Small intestine (tissue), 7 donors: Measurements from ENCODE around the gene LSM11. TPM values are rescaled to one million over a fixed set of nuclear protein-coding genes. Genes with fewer than 3 reads are reported as not detected.

Experiments used
- DNase-seq, 2 donors: peaks; one replicate each; pipeline versions ENCODE4 v3.0.0 to v3.0.0-alpha.2; 2013
- FAIRE-seq: peaks from 2 replicates; lab custom pipeline; 2012; peaks lifted over from hg19 to GRCh38; lab: Jason Lieb, UNC
- H3K27ac ChIP-seq, 3 donors: one replicate each; pipeline ENCODE4 v1.5.1; 2013; ENCODE audit warnings: low read length in 2 of 3, mild to moderate bottlenecking in 2 of 3, control low read depth in 1 of 3, inconsistent platforms in 1 of 3, low read depth in 1 of 3, moderate library complexity in 1 of 3
- H3K27me3 ChIP-seq, 3 donors: one replicate each; pipeline ENCODE4 v1.6.1; 2013; ENCODE audit warnings: low read length in 3 of 3, inconsistent platforms in 1 of 3; ENCODE audit not compliant: control insufficient read depth in 3 of 3, insufficient read depth in 3 of 3
- H3K36me3 ChIP-seq, 3 donors: one replicate each; pipeline ENCODE4 v1.6.1; 2013; ENCODE audit warnings: low read length in 3 of 3, inconsistent platforms in 1 of 3, low read depth in 1 of 3, mild to moderate bottlenecking in 1 of 3, moderate library complexity in 1 of 3; ENCODE audit not compliant: control insufficient read depth in 3 of 3, insufficient read depth in 2 of 3
- H3K4me1 ChIP-seq, 3 donors: one replicate each; pipeline ENCODE4 v1.6.1; 2013; ENCODE audit warnings: low read length in 2 of 3, inconsistent platforms in 1 of 3, low read depth in 1 of 3, mild to moderate bottlenecking in 1 of 3, moderate library complexity in 1 of 3; ENCODE audit not compliant: control insufficient read depth in 3 of 3, insufficient read depth in 2 of 3
- H3K4me3 ChIP-seq, 3 donors: one replicate each; pipeline ENCODE4 v1.5.1; 2013; ENCODE audit warnings: low read length in 3 of 3, control low read depth in 1 of 3, inconsistent platforms in 1 of 3, low read depth in 1 of 3, mild to moderate bottlenecking in 1 of 3, moderate library complexity in 1 of 3
- H3K9me3 ChIP-seq, 2 donors: one replicate each; pipeline ENCODE4 v1.6.1; 2013; ENCODE audit warnings: low read depth in 1 of 2, low read length in 1 of 2; ENCODE audit not compliant: control insufficient read depth in 2 of 2, insufficient read depth in 1 of 2
- WGBS, 3 donors: extraction: QIAGEN DNeasy Blood & Tissue Kit; methylation state at CpG; one replicate each; pipeline ENCODE4 v1.1.7; 2013; 5-methylcytosine and 5-hydroxymethylcytosine counted together
- polyA plus RNA-seq, 4 donors: library from polyadenylated mRNA; stranded (reverse) in 3 of 4; unstranded in 1 of 4; fragments of 200-250 nt in 3 of 4; fragments of 120-200 nt in 1 of 4; gene quantifications; one replicate each; pipeline versions ENCODE4 v1.2.1 to v1.2.3, GENCODE V29; 2013
- donor health status: healthy with polysubstance abuse.
- donor health status: control.
- donor health status: control.
- donor health status: Bipolar disorder and iron deficiency.
- donor health status: healthy.

Gene LSM11
- polyA plus RNA-seq, 4 donors, result 1.4 to 7.5 (median 2.1) TPM

- Histone ChIP-seq H3K9me3 (no peaks in the 10 kb centered on the region), H3K27ac (no peak overlapping the region), H3K4me1 (peaks cover 0 to 3% (median 0%) of the 10 kb centered on the region in 3 donors), H3K36me3 (peaks cover 0 to 13% (median 3%) of the 10 kb centered on the region in 3 donors), H3K27me3 (no peaks in the 10 kb centered on the region), H3K4me3 (no peak overlapping the region)
- no peak for FAIRE-seq
- no peak for DNase-seq
These were observed 13.7 kb upstream of the LSM11 start for GRCh38 chr5:157729858-157730257.

- H3K36me3 ChIP-seq, result peaks cover 0 to 16% (median 3%) of the 10 kb centered on the region in 3 donors
- DNase-seq (no peak), FAIRE-seq (no peak)
- peaks cover 0 to 3% (median 0%) of the 10 kb centered on the region in 3 donors for H3K4me1 ChIP-seq
- H3K9me3 ChIP-seq, result no peaks in the 10 kb centered on the region
- no peaks in the 10 kb centered on the region for H3K27me3 ChIP-seq
- 17 to 20% (median 18%) methylated on average over 5 of the region's 5 CpGs for WGBS, 3 donors
- peak overlapping the region in 2 of 3 donors; percentile 69 to 79 for H3K4me3 ChIP-seq
- H3K27ac ChIP-seq, result peak overlapping the region; percentile 71 to 99 (median 89)
These were observed 12.6 kb upstream of the LSM11 start for GRCh38 chr5:157730900-157731271.

DNA sequence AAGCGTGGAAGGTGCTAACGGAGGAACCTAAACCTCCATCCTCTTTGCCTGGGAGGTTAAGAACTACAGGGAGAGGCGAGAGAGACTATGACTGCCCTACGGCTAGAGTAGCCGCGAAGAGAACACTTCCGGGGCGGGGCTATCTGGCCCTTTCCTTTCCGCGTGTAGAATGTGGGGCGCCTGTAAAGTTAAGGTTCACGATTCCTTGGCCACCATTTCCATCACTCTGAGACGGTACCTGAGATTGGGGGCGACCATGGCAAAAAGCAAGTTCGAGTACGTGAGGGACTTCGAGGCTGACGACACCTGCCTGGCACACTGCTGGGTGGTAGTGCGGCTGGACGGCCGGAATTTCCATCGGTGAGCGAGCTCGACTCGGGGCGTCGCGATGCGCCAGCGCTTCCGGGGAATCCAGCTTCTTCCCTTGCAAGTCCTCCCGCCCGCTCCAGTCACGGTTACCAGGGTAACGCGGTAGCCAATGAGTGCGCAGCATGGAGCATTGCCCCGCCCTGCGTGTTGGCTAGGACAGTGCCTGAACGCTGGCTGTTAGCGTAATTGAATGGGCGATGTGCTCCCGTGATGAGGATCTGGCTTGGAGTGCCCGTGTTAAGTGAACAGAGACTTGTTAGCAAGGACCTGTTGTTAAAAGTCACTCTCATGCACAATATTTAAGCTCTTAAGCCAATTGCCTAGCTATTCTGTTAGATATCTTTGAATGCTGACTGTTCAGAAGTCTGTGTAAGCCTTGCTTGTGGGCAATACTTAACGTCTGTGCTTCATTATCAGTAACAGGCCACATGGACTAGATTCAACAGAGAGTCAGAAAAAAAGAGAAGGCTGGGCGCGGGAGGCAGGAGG is 12.0 kb upstream of the LSM11 start, which contains the start of gene THG1L:
Gene THG1L, plus strand, starts transcription at position 149 of the 858 bp plus-strand sequence. Its CDS starts 21 bp downstream, at position 170.
- Histone ChIP-seq H3K4me1 (peaks cover 0 to 3% (median 0%) of the 10 kb centered on the region in 3 donors), H3K27me3 (no peaks in the 10 kb centered on the region), H3K9me3 (no peaks in the 10 kb centered on the region), H3K36me3 (peaks cover 0 to 22% (median 3%) of the 10 kb centered on the region in 3 donors), H3K4me3 (peak within 1 kb of the TSS; percentile 36 to 79 (median 69)), H3K27ac (peak within 1 kb of the TSS; percentile 71 to 99 (median 89))
- FAIRE-seq (no peak), DNase-seq (peak; percentile 98 to 99)
- WGBS, 3 donors, result 0 to 1% (median 1%) methylated on average over 46 to 47 of the region's 47 CpGs

GRCh38 chr5:157732130-157732514 is 11.4 kb upstream of the LSM11 start:
- 87 to 88% (median 87%) methylated on average over 5 of the region's 5 CpGs for WGBS, 3 donors
- H3K4me3 ChIP-seq, result peak overlapping the region in 1 of 3 donors; percentile 79
- H3K27ac ChIP-seq, result peak overlapping the region in 1 of 3 donors; percentile 89

DNA sequence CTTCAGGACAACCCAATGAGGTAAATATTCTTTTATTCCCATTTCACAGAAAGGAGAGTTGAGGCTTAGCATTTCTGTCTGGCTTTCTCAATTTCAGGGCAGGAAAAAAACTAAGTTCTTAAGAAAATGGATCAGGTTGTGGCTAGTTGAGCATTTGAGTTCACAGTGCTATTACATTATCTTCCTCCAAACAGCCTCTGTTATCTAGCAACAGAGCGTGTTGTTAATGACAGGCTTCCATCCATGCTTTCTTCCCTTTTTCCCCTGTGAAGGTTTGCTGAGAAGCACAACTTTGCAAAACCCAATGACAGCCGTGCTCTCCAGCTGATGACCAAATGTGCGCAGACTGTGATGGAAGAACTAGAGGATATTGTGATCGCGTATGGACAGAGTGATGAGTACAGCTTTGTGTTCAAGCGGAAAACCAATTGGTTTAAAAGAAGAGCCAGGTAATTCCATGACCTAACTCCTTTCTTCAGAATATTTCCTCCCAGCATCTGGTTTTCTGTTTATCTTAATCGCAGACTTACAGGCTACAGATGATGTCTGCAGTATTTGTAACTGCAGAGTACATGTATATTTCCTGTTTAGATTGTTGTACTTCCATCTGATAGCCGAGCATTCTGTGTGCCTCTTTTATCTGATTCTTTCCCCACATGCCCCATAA is 10.8 kb upstream of the LSM11 start:
- WGBS, 3 donors, result 90 to 93% (median 93%) methylated on average over 8 of the region's 8 CpGs
- FAIRE-seq (no peak), DNase-seq (no peak)
- Histone ChIP-seq H3K4me3 (no peak overlapping the region), H3K27ac (no peak overlapping the region), H3K4me1 (peaks cover 0 to 3% (median 0%) of the 10 kb centered on the region in 3 donors), H3K9me3 (no peaks in the 10 kb centered on the region), H3K36me3 (peaks cover 0 to 28% (median 3%) of the 10 kb centered on the region in 3 donors), H3K27me3 (no peaks in the 10 kb centered on the region)

More at GRCh38 chr5:157732130-157732514, 11.4 kb upstream of the LSM11 start:
- Histone ChIP-seq H3K27me3 (no peaks in the 10 kb centered on the region), H3K9me3 (no peaks in the 10 kb centered on the region), H3K36me3 (peaks cover 0 to 26% (median 3%) of the 10 kb centered on the region in 3 donors), H3K4me1 (peaks cover 0 to 3% (median 0%) of the 10 kb centered on the region in 3 donors)
- FAIRE-seq (no peak), DNase-seq (no peak)

GRCh38 chr5:157734436-157734835 is 9.1 kb upstream of the LSM11 start:
- no peak overlapping the region for H3K27ac ChIP-seq
- DNase-seq (no peak), FAIRE-seq (no peak)
- H3K4me3 ChIP-seq, result no peak overlapping the region
- 90 to 97% (median 94%) methylated on average over 7 of the region's 7 CpGs for WGBS, 3 donors
- no peaks in the 10 kb centered on the region for H3K9me3 ChIP-seq
- H3K27me3 ChIP-seq, result no peaks in the 10 kb centered on the region
- peaks cover 0 to 3% (median 0%) of the 10 kb centered on the region in 3 donors for H3K4me1 ChIP-seq
- peaks cover 4 to 37% (median 5%) of the 10 kb centered on the region in 3 donors for H3K36me3 ChIP-seq

DNA sequence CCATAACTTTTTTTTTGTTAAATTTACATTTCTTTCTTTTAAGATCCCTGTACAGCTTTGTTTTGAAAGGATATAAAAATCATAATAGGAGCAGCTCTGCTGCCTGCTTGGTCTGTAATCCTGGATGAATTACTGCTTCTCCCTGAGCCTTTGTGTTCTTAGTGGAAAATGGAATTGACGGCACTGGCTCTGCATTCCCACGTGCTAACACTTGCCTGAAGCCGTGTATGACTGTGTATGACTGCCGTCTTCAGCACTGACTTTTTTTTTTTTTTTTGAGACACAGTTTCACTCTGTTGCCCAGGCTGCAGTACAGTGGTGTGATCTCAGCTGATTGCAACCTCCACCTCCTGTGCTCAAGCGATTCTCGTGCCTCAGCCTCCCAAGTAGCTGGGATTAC is 7.5 kb upstream of the LSM11 start:
- no peak overlapping the region for H3K27ac ChIP-seq
- H3K4me1 ChIP-seq, result peaks cover 0 to 3% (median 0%) of the 10 kb centered on the region in 3 donors
- FAIRE-seq (no peak), DNase-seq (no peak)
- H3K27me3 ChIP-seq, result no peaks in the 10 kb centered on the region
- H3K9me3 ChIP-seq, result no peaks in the 10 kb centered on the region
- H3K4me3 ChIP-seq, result no peak overlapping the region
- 85 to 90% (median 89%) methylated on average over 6 of the region's 6 CpGs for WGBS, 3 donors
- H3K36me3 ChIP-seq, result peaks cover 5 to 38% (median 5%) of the 10 kb centered on the region in 3 donors
